HCT116 (cell line): ENCODE measurements around the gene OR5A2. TPM values are rescaled to one million over a fixed set of nuclear protein-coding genes. Genes with fewer than 3 reads are reported as not detected.

Experiments used
- ATAC-seq: fragments of 200-7000 bp; cut with Tn5 transposase; 2 replicates; pipeline ENCODE4 v1.9.1; 2020; ENCODE audit warnings: mild to moderate bottlenecking, moderate library complexity
- BruUV-seq: library from RNA; stranded (reverse); fragments of 400-500 nt; replicated peaks from 2 replicates; lab custom pipeline; 2021; lab: Mats Ljungman, UMichigan
- CTCF ChIA-PET: fragments of 300-600 bp; sonication (Branson Sonifier 250); formaldehyde crosslinking; loops from one replicate; lab custom pipeline; 2021; ENCODE audit warnings: antibody characterized with exemption; lab: Charles Lee
- POLR2A ChIA-PET: fragments of 300-600, 350-600 bp; sonication (Branson Sonifier 250); formaldehyde crosslinking; loops from one replicate; lab custom pipeline; 2021; ENCODE audit warnings: antibody characterized with exemption; lab: Charles Lee
- RAD21 ChIA-PET, 2 experiments: fragments of 300-600 bp; sonication (Branson Sonifier 250); formaldehyde crosslinking; loops; one replicate each; lab custom pipeline; 2023; ENCODE audit warnings: low total read pairs in 2 of 2; ENCODE audit not compliant: uncharacterized antibody in 2 of 2, unreplicated experiment in 2 of 2, low non-redundant PET in 1 of 2; lab: Charles Lee
- DNase-seq: peaks from one replicate; pipeline ENCODE4 v3.0.0-alpha.2; 2010; ENCODE audit warnings: low read depth, low spot score
- H2AFZ ChIP-seq: fragments of 200-600 bp; shearing (Covaris generic), sonication (generic); 2 replicates; pipeline ENCODE4 v1.6.1; 2017; ENCODE audit warnings: low read depth, mixed run types, mixed read lengths, antibody characterized with exemption, low read length; ENCODE audit not compliant: poor library complexity, severe bottlenecking
- H3K27ac ChIP-seq: 2 replicates; pipeline ENCODE4 v1.5.1; 2012; ENCODE audit warnings: low read depth, low read length
- H3K27me3 ChIP-seq: fragments of 200-600 bp; sonication (generic); 2 replicates; pipeline ENCODE4 v1.6.1; 2016; ENCODE audit warnings: mixed run types, low read length, mixed read lengths; ENCODE audit not compliant: insufficient read depth
- H3K36me3 ChIP-seq, 2 experiments: fragments of 200-500 bp in 1 of 2; fragments of 200-600 bp in 1 of 2; sonication (Bioruptor generic) in 1 of 2; sonication (generic) in 1 of 2; 2 replicates each; pipeline versions ENCODE4 v1.5.1 to v1.6.1; 2014 to 2016; ENCODE audit warnings: low read length in 2 of 2, inconsistent platforms in 1 of 2, mixed read lengths in 1 of 2, mixed run types in 1 of 2; ENCODE audit not compliant: insufficient read depth in 2 of 2, control insufficient read depth in 1 of 2
- H3K4me1 ChIP-seq, 2 experiments: fragments of 200-600 bp in 1 of 2; sonication (generic) in 1 of 2; 2 replicates each; pipeline versions ENCODE4 v1.5.1 to v1.6.1; 2012 to 2017; ENCODE audit warnings: low read length in 2 of 2, inconsistent platforms in 1 of 2, mild to moderate bottlenecking in 1 of 2, mixed read lengths in 1 of 2, mixed run types in 1 of 2, moderate library complexity in 1 of 2; ENCODE audit not compliant: insufficient read depth in 2 of 2, control insufficient read depth in 1 of 2
- H3K4me2 ChIP-seq: fragments of 200-600 bp; sonication (generic); 2 replicates; pipeline ENCODE4 v1.6.1; 2017; ENCODE audit warnings: mixed run types, low read length, mixed read lengths
- H3K4me3 ChIP-seq, 2 experiments: fragments of 200-600 bp in 1 of 2; sonication (generic) in 1 of 2; replicated peaks in 1 of 2; 2 replicates each; pipeline ENCODE4 v1.5.1; 2011 to 2016; ENCODE audit warnings: low read length in 2 of 2, control low read depth in 1 of 2, low read depth in 1 of 2, mild to moderate bottlenecking in 1 of 2, mixed read lengths in 1 of 2, mixed run types in 1 of 2
- H3K79me2 ChIP-seq: fragments of 200-600 bp; sonication (generic); 2 replicates; pipeline ENCODE4 v1.6.1; 2017; ENCODE audit warnings: mild to moderate bottlenecking, mixed run types, low read length, moderate library complexity, mixed read lengths; ENCODE audit not compliant: insufficient read depth
- H3K9ac ChIP-seq: fragments of 200-600 bp; sonication (generic); 2 replicates; pipeline ENCODE4 v1.6.1; 2016; ENCODE audit warnings: low read length, mixed read lengths
- H3K9me2 ChIP-seq: fragments of 200-600 bp; sonication (generic), shearing (Covaris generic); 2 replicates; pipeline ENCODE4 v1.6.1; 2017; ENCODE audit warnings: mixed run types, mild to moderate bottlenecking, moderate library complexity; ENCODE audit not compliant: insufficient read depth
- H3K9me3 ChIP-seq, 2 experiments: fragments of 200-500 bp in 1 of 2; fragments of 200-600 bp in 1 of 2; sonication (Bioruptor generic) in 1 of 2; sonication (generic) in 1 of 2; 2 replicates each; pipeline ENCODE4 v1.6.1; 2014 to 2017; ENCODE audit warnings: low read length in 2 of 2, mixed read lengths in 2 of 2, inconsistent platforms in 1 of 2, low read depth in 1 of 2, mild to moderate bottlenecking in 1 of 2, mixed run types in 1 of 2, moderate library complexity in 1 of 2; ENCODE audit not compliant: control insufficient read depth in 1 of 2, insufficient read depth in 1 of 2
- H4K20me1 ChIP-seq: fragments of 200-600 bp; sonication (generic), shearing (Covaris generic); 2 replicates; pipeline ENCODE4 v1.6.1; 2017; ENCODE audit warnings: mixed run types, mild to moderate bottlenecking, moderate library complexity; ENCODE audit not compliant: insufficient read depth
- CBX3 ChIP-seq: IDR thresholded peaks from 2 replicates; pipeline ENCODE4 v1.6.1; 2012; ENCODE audit warnings: low read depth
- EGR1 ChIP-seq: IDR thresholded peaks from 2 replicates; pipeline ENCODE4 v1.6.1; 2012; ENCODE audit warnings: low read depth
- ELF1 ChIP-seq: IDR thresholded peaks from 2 replicates; pipeline ENCODE4 v1.6.1; 2012; ENCODE audit warnings: low read depth, borderline replicate concordance
- EZH2 ChIP-seq: fragments of 200-600 bp; sonication (generic); IDR thresholded peaks from 2 replicates; pipeline ENCODE4 v1.6.1; 2017; ENCODE audit warnings: antibody characterized with exemption, mixed run types
- EZH2phosphoT487 ChIP-seq: fragments of 200-600 bp; IDR thresholded peaks from 2 replicates; pipeline ENCODE4 v1.6.1; 2018; ENCODE audit warnings: antibody characterized with exemption, borderline replicate concordance
- FOSL1 ChIP-seq: IDR thresholded peaks from 2 replicates; pipeline ENCODE4 v1.6.1; 2012; ENCODE audit warnings: low read depth
- JUND ChIP-seq: IDR thresholded peaks from 2 replicates; pipeline ENCODE4 v1.6.1; 2012
- POLR2A ChIP-seq: IDR thresholded peaks from 2 replicates; pipeline ENCODE4 v1.7.0; 2011; ENCODE audit warnings: borderline replicate concordance; ENCODE audit not compliant: insufficient read depth, insufficient read length; ENCODE audit errors: extremely low read depth
- POLR2AphosphoS5 ChIP-seq: IDR thresholded peaks from 2 replicates; pipeline ENCODE4 v1.6.1; 2011; ENCODE audit warnings: mild to moderate bottlenecking, low read depth, low read length, moderate library complexity
- SP1 ChIP-seq: IDR thresholded peaks from 2 replicates; pipeline ENCODE4 v1.6.1; 2012; ENCODE audit warnings: low read depth
- SRF ChIP-seq: IDR thresholded peaks from 2 replicates; pipeline ENCODE4 v1.6.1; 2012; ENCODE audit warnings: low read depth
- TCF7L2 ChIP-seq: IDR thresholded peaks from 2 replicates; pipeline ENCODE4 v1.7.0; 2011; ENCODE audit warnings: borderline replicate concordance, inconsistent platforms; ENCODE audit not compliant: insufficient read depth, insufficient read length; ENCODE audit errors: extremely low read depth
- YY1 ChIP-seq: IDR thresholded peaks from 2 replicates; pipeline ENCODE4 v1.6.1; 2011; ENCODE audit warnings: low read length, low read depth, moderate library complexity, mild to moderate bottlenecking; ENCODE audit not compliant: insufficient replicate concordance; ENCODE audit errors: extremely low read depth
- ZBTB33 ChIP-seq: IDR thresholded peaks from 2 replicates; pipeline ENCODE4 v1.6.1; 2011; ENCODE audit warnings: mild to moderate bottlenecking, low read length, moderate library complexity; ENCODE audit not compliant: insufficient replicate concordance; ENCODE audit errors: extremely low read depth
- ZFX ChIP-seq: fragments of 450-650 bp; IDR thresholded peaks from 2 replicates; pipeline ENCODE4 v1.6.1; 2017
- ZNF274 ChIP-seq: fragments of 200-500 bp; sonication (Bioruptor generic); IDR thresholded peaks from 2 replicates; pipeline ENCODE4 v1.6.1; 2014; ENCODE audit warnings: mild to moderate bottlenecking, low read depth, low read length, inconsistent platforms
- intact Hi-C: fragments of 100-400 bp; cut with micrococcal nuclease; formaldehyde crosslinking; loops from 2 replicates; pipeline ENCODE4 v1.10.0; 2022
- total RNA-seq: library from RNA; stranded (reverse); gene quantifications from one replicate; pipeline ENCODE4 v1.2.1, GENCODE V29; 2021; ENCODE audit not compliant: unreplicated experiment
- TF ChIP-seq, protein P1 (sequence below): IDR thresholded peaks from 2 replicates; pipeline ENCODE4 v1.6.1; 2012; ENCODE audit warnings: low read depth
- TF ChIP-seq, protein P2 (sequence below), 3 experiments: fragments of 200-600 bp in 1 of 3; sonication (generic) in 1 of 3; IDR thresholded peaks in 2 of 3; conservative IDR thresholded peaks in 1 of 3; 2 replicates each; pipeline ENCODE4 v1.5.1; 2012 to 2017; ENCODE audit warnings: low read depth in 2 of 3, low read length in 2 of 3, antibody characterized with exemption in 1 of 3, borderline replicate concordance in 1 of 3, control low read depth in 1 of 3, mild to moderate bottlenecking in 1 of 3, mixed read lengths in 1 of 3, mixed run types in 1 of 3, moderate library complexity in 1 of 3; ENCODE audit not compliant: insufficient read depth in 1 of 3
- TF ChIP-seq, protein P3 (sequence below): IDR thresholded peaks from 2 replicates; pipeline ENCODE4 v1.6.1; 2012

OR5A2 gene
- total RNA-seq, 1 experiment from 2014 or later, result not detected

- ATAC-seq, result no peak
- H3K27me3 ChIP-seq, result no peaks in the 10 kb centered on the region
- ChIA-PET POLR2A (no interaction called here), RAD21 (no interaction called here)
- no peaks in the 10 kb centered on the region for H3K4me1 ChIP-seq
- no peak for DNase-seq
- no peak within 1 kb of the TSS for H3K27ac ChIP-seq
- no peaks in the 10 kb centered on the region for H3K9me3 ChIP-seq
- H2AFZ ChIP-seq, result no peak within 1 kb of the TSS
- intact Hi-C loops, result loop anchor here (10.0 kb wide), 1 partner anchor 369 kb away; no protein-coding TSS in a partner anchor
- no peaks in the 10 kb centered on the region for H3K36me3 ChIP-seq
- no peaks in the 10 kb centered on the region for H4K20me1 ChIP-seq
- no peaks in the 10 kb centered on the region for H3K9me2 ChIP-seq
- H3K4me3 ChIP-seq, result no peak within 1 kb of the TSS
- H3K4me2 ChIP-seq, result no peak within 1 kb of the TSS
- no peak within 1 kb of the TSS for H3K9ac ChIP-seq
- TF ChIP-seq ZNF274, result no peak
- TF ChIP-seq EGR1, result no peak
- no peak for TF ChIP-seq YY1
- no peak for TF ChIP-seq ZBTB33
- TF ChIP-seq, protein P1, sequence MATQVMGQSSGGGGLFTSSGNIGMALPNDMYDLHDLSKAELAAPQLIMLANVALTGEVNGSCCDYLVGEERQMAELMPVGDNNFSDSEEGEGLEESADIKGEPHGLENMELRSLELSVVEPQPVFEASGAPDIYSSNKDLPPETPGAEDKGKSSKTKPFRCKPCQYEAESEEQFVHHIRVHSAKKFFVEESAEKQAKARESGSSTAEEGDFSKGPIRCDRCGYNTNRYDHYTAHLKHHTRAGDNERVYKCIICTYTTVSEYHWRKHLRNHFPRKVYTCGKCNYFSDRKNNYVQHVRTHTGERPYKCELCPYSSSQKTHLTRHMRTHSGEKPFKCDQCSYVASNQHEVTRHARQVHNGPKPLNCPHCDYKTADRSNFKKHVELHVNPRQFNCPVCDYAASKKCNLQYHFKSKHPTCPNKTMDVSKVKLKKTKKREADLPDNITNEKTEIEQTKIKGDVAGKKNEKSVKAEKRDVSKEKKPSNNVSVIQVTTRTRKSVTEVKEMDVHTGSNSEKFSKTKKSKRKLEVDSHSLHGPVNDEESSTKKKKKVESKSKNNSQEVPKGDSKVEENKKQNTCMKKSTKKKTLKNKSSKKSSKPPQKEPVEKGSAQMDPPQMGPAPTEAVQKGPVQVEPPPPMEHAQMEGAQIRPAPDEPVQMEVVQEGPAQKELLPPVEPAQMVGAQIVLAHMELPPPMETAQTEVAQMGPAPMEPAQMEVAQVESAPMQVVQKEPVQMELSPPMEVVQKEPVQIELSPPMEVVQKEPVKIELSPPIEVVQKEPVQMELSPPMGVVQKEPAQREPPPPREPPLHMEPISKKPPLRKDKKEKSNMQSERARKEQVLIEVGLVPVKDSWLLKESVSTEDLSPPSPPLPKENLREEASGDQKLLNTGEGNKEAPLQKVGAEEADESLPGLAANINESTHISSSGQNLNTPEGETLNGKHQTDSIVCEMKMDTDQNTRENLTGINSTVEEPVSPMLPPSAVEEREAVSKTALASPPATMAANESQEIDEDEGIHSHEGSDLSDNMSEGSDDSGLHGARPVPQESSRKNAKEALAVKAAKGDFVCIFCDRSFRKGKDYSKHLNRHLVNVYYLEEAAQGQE, result no peak
- TF ChIP-seq, protein P2, sequence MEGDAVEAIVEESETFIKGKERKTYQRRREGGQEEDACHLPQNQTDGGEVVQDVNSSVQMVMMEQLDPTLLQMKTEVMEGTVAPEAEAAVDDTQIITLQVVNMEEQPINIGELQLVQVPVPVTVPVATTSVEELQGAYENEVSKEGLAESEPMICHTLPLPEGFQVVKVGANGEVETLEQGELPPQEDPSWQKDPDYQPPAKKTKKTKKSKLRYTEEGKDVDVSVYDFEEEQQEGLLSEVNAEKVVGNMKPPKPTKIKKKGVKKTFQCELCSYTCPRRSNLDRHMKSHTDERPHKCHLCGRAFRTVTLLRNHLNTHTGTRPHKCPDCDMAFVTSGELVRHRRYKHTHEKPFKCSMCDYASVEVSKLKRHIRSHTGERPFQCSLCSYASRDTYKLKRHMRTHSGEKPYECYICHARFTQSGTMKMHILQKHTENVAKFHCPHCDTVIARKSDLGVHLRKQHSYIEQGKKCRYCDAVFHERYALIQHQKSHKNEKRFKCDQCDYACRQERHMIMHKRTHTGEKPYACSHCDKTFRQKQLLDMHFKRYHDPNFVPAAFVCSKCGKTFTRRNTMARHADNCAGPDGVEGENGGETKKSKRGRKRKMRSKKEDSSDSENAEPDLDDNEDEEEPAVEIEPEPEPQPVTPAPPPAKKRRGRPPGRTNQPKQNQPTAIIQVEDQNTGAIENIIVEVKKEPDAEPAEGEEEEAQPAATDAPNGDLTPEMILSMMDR (IDR thresholded peaks at IDR 0.05 in 2 of 3, conservative IDR thresholded peaks at IDR 0.05 in 1 of 3; ENCODE audit: borderline replicate concordance in 1 of 3, insufficient read depth in 1 of 3, low read depth in 2 of 3, low read length in 2 of 3), result no peak
- TF ChIP-seq ZFX, result no peak
- TF ChIP-seq CBX3, result no peak
- TF ChIP-seq SRF, result no peak
- TF ChIP-seq EZH2phosphoT487, result no peak
- no peak for TF ChIP-seq ELF1
- no peak for TF ChIP-seq POLR2AphosphoS5
- no peak for TF ChIP-seq FOSL1
- no peak for TF ChIP-seq POLR2A
- TF ChIP-seq JUND, result no peak
- TF ChIP-seq SP1, result no peak
- TF ChIP-seq, protein P3, sequence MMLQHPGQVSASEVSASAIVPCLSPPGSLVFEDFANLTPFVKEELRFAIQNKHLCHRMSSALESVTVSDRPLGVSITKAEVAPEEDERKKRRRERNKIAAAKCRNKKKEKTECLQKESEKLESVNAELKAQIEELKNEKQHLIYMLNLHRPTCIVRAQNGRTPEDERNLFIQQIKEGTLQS, result no peak
- no peak for TF ChIP-seq TCF7L2
- TF ChIP-seq EZH2, result no peak
- TF ChIP-seq, all 23 proteins: peak for 0
- CTCF ChIA-PET, result interaction anchor here (2.2 kb wide), 1 partner anchor 264 kb away, joined by 6 read pairs; the partner anchor contains the start of gene DTX4
- no peaks in the 10 kb centered on the region for H3K79me2 ChIP-seq
- BruUV-seq, result no TSS peak
These were observed 10.0 kb upstream of the OR5A2 start, which contains the start of gene OR5A1 for GRCh38 chr11:59436169-59436568. OR5A1 (plus strand) TSS chr11:59436469; CDS start chr11:59443169, 6,700 bp downstream.
